Lower lobe of right lung (tissue), 2 donors: ENCODE results near the gene PAEP. TPM values are rescaled to one million over a fixed set of nuclear protein-coding genes. Genes with fewer than 3 reads are reported as not detected.

Source experiments
- ATAC-seq, 2 donors: fragments of 200-7000 bp; cut with Tn5 transposase; one replicate each; pipeline ENCODE4 v1.9.1; 2020 to 2022; ENCODE audit warnings: mild to moderate bottlenecking in 2 of 2, moderate library complexity in 2 of 2
- DNase-seq: peaks from one replicate; pipeline ENCODE4 v3.0.0-alpha.2; 2020
- H3K27ac ChIP-seq: fragments of 200-600 bp; one replicate; pipeline ENCODE4 v1.8.0; 2022
- H3K27me3 ChIP-seq: fragments of 200-600 bp; one replicate; pipeline ENCODE4 v1.8.0; 2022; ENCODE audit warnings: low read depth
- H3K36me3 ChIP-seq: fragments of 200-600 bp; one replicate; pipeline ENCODE4 v1.8.0; 2022; ENCODE audit warnings: mild to moderate bottlenecking
- H3K4me1 ChIP-seq: fragments of 200-600 bp; one replicate; pipeline ENCODE4 v1.8.0; 2022
- H3K4me3 ChIP-seq: fragments of 200-600 bp; one replicate; pipeline ENCODE4 v1.8.0; 2022; ENCODE audit warnings: mild to moderate bottlenecking
- H3K9me3 ChIP-seq: fragments of 200-600 bp; one replicate; pipeline ENCODE4 v1.8.0; 2022
- intact Hi-C: fragments of 100-400 bp; cut with DNase I; formaldehyde crosslinking; loops from one replicate; pipeline ENCODE4 v1.11.0; 2022
- total RNA-seq: library from RNA; stranded (reverse); fragmentation: NEBNext Ultra II Directional; extraction: Animal tissue kit (Norgen Biotek cat#: 25700); gene quantifications from one replicate; pipeline ENCODE4 v1.2.1, GENCODE V29; 2021
- TF ChIP-seq, protein P1 (sequence below): fragments of 200-600 bp; IDR thresholded peaks from one replicate; pipeline ENCODE4 v1.8.0; 2022; ENCODE audit warnings: antibody characterized with exemption, mild to moderate bottlenecking
- donor health status: DM: no; HTN: yes; CAD: no; lungs with severe emphysema.

PAEP gene
- total RNA-seq, 1 donor from 2014 or later, result not detected

GRCh38 chr9:135589596-135590485 lies 28.3 kb downstream of the PAEP start:
- Histone ChIP-seq H3K36me3 (no peaks in the 10 kb centered on the region), H3K27me3 (peaks cover 6% of the 10 kb centered on the region), H3K27ac (no peak overlapping the region), H3K4me1 (no peaks in the 10 kb centered on the region), H3K4me3 (no peak overlapping the region), H3K9me3 (no peaks in the 10 kb centered on the region)
- intact Hi-C loops, result no loop called here
- TF ChIP-seq, protein P1, sequence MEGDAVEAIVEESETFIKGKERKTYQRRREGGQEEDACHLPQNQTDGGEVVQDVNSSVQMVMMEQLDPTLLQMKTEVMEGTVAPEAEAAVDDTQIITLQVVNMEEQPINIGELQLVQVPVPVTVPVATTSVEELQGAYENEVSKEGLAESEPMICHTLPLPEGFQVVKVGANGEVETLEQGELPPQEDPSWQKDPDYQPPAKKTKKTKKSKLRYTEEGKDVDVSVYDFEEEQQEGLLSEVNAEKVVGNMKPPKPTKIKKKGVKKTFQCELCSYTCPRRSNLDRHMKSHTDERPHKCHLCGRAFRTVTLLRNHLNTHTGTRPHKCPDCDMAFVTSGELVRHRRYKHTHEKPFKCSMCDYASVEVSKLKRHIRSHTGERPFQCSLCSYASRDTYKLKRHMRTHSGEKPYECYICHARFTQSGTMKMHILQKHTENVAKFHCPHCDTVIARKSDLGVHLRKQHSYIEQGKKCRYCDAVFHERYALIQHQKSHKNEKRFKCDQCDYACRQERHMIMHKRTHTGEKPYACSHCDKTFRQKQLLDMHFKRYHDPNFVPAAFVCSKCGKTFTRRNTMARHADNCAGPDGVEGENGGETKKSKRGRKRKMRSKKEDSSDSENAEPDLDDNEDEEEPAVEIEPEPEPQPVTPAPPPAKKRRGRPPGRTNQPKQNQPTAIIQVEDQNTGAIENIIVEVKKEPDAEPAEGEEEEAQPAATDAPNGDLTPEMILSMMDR, result no peak
- ATAC-seq, result no peak
- no peak for DNase-seq

DNA sequence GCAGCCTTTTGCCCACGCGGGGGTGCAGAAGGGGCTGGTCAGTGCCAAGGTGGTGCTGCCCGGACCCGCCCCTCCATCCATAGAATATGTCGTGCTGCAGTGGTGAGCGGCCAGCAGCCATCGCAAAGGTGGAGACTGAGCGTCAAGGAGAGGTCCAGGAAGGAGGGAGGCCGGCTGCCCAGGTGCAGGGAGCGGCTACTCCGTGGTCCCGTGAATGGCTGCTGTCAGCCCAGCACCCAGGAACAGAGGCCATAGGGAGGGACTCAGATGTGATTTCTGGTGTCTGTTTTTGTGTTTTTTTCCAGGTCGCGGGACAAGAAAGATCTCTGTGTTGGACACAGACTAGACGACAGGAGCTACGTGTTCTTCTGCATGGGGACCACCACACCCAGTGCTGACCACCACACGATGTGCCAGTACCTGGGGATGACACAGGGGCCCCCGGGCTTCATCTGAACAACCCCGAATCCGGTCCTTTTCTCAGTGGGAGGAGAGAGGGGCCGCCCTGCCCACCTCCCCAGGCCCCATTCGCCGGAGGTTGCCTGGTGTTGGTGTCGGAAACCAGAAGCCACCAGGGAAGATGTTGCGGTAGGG lies 29.0 kb downstream of the PAEP start:
- ATAC-seq (no peak), DNase-seq (no peak)
- intact Hi-C loops, result no loop called here
- H3K9me3 ChIP-seq, result no peaks in the 10 kb centered on the region
- H3K27ac ChIP-seq, result no peak overlapping the region
- no peak overlapping the region for H3K4me3 ChIP-seq
- no peaks in the 10 kb centered on the region for H3K36me3 ChIP-seq
- TF ChIP-seq, protein P1, result no peak
- peaks cover 6% of the 10 kb centered on the region for H3K27me3 ChIP-seq
- no peaks in the 10 kb centered on the region for H3K4me1 ChIP-seq

DNA sequence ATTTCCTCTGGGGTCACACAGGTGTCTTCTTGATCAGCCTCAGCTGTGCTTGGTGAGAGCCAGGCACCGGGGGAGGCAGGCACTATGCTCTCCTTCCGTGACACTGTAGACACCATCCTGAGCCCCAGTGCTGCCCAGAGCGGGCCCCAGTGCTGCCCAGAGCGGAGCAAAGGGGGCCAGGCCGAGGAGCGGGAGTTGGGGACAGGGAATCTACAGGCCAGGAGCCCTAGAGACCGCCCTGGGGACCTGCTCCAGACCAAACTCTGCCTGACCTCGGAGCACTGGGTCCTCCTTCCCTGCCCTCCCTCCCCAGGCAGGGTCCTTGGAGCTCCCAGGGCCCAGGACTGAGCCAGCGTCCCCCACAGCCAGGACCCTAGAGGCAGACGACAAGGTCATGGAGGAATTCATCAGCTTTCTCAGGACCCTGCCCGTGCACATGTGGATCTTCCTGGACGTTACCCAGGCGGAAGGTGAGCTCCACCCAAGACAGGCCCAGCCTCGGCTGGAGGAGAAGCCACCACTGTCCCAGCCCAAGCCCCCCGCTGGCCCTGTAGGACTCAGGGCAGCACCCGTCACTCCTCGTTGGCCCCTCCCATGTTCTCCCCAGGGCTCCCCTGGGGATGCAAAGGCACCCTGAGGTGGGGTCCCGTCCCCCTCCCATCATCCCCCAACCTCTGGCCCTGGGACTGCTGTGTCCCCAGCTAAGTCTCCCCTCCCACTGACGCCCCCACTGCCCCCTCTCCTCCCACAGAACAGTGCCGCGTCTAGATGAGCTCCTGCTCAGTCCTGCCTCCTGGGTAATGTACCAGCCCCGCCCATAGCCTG lies 30.2 kb downstream of the PAEP start:
- H3K9me3 ChIP-seq, result no peaks in the 10 kb centered on the region
- ATAC-seq (peak in 1 of 2 donors; percentile 33), DNase-seq (no peak)
- H3K4me1 ChIP-seq, result no peaks in the 10 kb centered on the region
- H3K4me3 ChIP-seq, result no peak overlapping the region
- TF ChIP-seq, protein P1, result no peak
- H3K27me3 ChIP-seq, result peaks cover 7% of the 10 kb centered on the region
- H3K27ac ChIP-seq, result no peak overlapping the region
- intact Hi-C loops, result no loop called here
- H3K36me3 ChIP-seq, result no peaks in the 10 kb centered on the region

DNA sequence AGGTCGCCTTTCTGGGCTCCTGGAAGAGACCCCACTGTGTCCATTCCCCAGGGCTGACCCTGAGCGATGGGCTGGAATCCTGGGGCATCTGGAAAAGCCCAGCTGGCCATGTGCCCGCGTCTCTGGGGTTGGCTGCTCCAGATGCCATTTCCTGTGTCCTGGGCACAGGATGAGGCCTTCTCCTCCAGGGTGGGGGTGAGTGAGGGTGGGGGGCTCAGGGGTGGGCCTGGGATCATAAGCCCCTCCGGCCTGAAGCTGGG lies 30.7 kb downstream of the PAEP start:
- intact Hi-C loops, result no loop called here
- Histone ChIP-seq H3K27ac (no peak overlapping the region), H3K4me3 (no peak overlapping the region), H3K27me3 (peaks cover 11% of the 10 kb centered on the region), H3K9me3 (no peaks in the 10 kb centered on the region), H3K4me1 (no peaks in the 10 kb centered on the region), H3K36me3 (no peaks in the 10 kb centered on the region)
- DNase-seq (no peak), ATAC-seq (no peak)
- TF ChIP-seq, protein P1, result no peak

- TF ChIP-seq, protein P1, result no peak
- Histone ChIP-seq H3K9me3 (no peaks in the 10 kb centered on the region), H3K4me1 (no peaks in the 10 kb centered on the region), H3K27me3 (peaks cover 11% of the 10 kb centered on the region), H3K36me3 (no peaks in the 10 kb centered on the region), H3K27ac (no peak overlapping the region), H3K4me3 (no peak overlapping the region)
- no peak for ATAC-seq
- intact Hi-C loops, result no loop called here
- no peak for DNase-seq
These were observed 31.1 kb downstream of the PAEP start for GRCh38 chr9:135592625-135593024.
